IPS-18a (cell line): ENCODE measurements around the gene PRCP.

Experiments used
- H3K27ac ChIP-seq: one replicate; pipeline ENCODE4 v1.5.1; 2013; ENCODE audit warnings: low read length
- H3K27me3 ChIP-seq: one replicate; pipeline ENCODE4 v1.6.1; 2013; ENCODE audit warnings: mild to moderate bottlenecking, low read length; ENCODE audit not compliant: control insufficient read depth, insufficient read depth
- H3K36me3 ChIP-seq: one replicate; pipeline ENCODE4 v1.6.1; 2013; ENCODE audit warnings: low read depth, low read length; ENCODE audit not compliant: control insufficient read depth
- H3K4me1 ChIP-seq: one replicate; pipeline ENCODE4 v1.6.1; 2013; ENCODE audit warnings: low read depth, low read length; ENCODE audit not compliant: control insufficient read depth
- H3K4me3 ChIP-seq: one replicate; pipeline ENCODE4 v1.5.1; 2013; ENCODE audit warnings: low read length
- H3K9ac ChIP-seq: one replicate; pipeline ENCODE4 v1.6.1; 2013; ENCODE audit warnings: mild to moderate bottlenecking, low read length, moderate library complexity
- H3K9me3 ChIP-seq: one replicate; pipeline ENCODE4 v1.6.1; 2013; ENCODE audit warnings: low read depth, low read length; ENCODE audit not compliant: control insufficient read depth

PRCP gene

DNA sequence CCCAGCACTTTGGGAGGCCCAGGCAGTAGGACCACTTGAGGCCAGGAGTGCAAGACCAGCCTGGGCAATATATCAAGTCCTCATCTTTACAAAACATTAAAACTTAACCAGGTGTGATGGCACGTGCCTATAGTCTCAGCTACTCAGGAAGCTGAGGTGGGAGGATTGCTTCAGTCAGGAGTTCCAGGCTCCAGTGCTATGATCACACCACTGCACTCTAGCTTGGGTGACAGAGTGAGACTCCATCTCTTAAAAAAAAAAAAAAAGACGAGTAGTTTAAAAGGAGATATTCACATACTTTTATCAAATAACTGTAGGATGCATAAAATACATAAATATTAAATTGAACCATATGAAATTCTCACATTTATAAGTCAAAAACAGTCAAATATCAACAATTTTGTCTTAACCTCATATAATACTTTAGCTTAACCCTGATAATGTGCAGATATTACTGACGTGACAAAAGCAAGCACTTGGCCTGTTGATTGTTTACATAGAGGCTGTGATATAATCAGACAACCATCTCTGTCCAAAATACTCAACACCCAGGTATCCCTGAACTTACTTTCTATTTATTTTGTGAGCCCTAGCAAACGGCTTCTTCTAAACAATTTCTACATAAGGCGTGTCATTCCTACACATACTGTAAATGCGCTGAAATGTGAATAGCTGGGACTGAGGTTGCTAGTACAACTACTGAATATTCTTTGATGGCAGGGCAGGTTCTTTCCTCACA is 57.0 kb downstream of the PRCP start:
- peaks cover 14% of the 10 kb centered on the region for H3K4me1 ChIP-seq
- no peak overlapping the region for H3K27ac ChIP-seq
- H3K36me3 ChIP-seq = peaks cover 6% of the 10 kb centered on the region
- no peaks in the 10 kb centered on the region for H3K9me3 ChIP-seq
- H3K27me3 ChIP-seq = no peaks in the 10 kb centered on the region
- no peak overlapping the region for H3K4me3 ChIP-seq
- no peak overlapping the region for H3K9ac ChIP-seq

DNA sequence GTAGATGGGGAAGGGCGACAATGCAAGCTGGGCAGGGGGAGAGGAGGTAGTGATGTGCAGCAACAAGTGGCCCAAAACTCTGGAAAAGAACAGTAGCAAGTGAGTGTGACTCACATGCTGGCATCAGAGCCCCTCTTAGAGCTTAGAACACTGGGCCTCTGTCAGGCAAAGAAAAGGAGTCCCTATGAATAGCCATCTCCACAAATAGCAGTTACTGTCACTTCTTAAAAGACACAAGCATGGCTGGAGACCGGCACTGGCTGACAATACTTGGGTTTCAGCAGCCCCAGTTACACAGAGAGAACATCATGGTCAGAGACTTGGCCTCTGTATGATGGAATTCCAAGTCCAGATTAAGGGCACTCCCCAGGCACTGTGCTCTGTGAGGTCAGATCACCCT is 58.2 kb downstream of the PRCP start:
- no peak overlapping the region for H3K9ac ChIP-seq
- H3K4me1 ChIP-seq = peaks cover 14% of the 10 kb centered on the region
- no peaks in the 10 kb centered on the region for H3K27me3 ChIP-seq
- H3K4me3 ChIP-seq = no peak overlapping the region
- no peaks in the 10 kb centered on the region for H3K9me3 ChIP-seq
- H3K36me3 ChIP-seq = peaks cover 12% of the 10 kb centered on the region
- no peak overlapping the region for H3K27ac ChIP-seq

DNA sequence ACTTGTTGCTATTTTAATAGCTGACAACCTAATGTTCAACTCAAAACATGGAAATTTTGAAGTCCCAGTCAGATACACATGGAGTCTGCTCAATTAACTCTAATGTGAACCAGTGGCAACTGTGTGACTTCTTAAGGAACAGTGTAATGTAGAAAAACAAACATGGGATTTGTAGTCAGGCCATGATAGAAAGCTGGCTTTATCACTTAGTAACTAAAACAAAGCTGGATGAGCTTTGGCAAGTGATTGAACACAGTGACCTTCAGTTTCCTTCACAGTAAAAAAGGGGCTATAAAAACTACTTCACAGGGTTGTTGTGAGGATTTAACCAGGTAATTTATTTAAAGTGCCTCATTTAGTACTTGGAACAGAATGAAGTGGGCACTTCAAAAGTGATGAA is 62.6 kb downstream of the PRCP start:
- H3K9ac ChIP-seq = no peak overlapping the region

DNA sequence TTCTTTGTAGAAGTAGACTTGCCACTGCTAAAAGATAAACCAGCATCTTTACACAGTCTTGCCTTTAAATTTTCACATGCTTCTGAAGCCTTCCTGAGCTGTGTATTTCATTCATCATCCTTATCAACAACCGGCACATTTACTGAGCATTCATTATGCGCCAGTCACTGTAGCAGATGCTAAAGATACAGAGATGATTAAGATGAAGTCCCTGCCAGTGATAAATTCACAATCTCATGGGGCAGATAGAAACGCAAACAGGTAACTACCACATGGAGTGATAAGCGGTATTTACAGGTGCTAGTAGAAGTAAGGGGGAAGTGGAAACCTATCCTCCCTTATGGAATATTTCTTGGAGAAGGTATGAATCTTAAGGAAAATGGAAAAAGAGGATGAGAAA is 67.2 kb downstream of the PRCP start:
- Histone ChIP-seq H3K4me1 (peaks cover 8% of the 10 kb centered on the region), H3K36me3 (peaks cover 4% of the 10 kb centered on the region), H3K27ac (no peak overlapping the region), H3K27me3 (no peaks in the 10 kb centered on the region), H3K9ac (no peak overlapping the region), H3K9me3 (no peaks in the 10 kb centered on the region), H3K4me3 (no peak overlapping the region)

More for the DNA sequence above, 62.6 kb downstream of the PRCP start:
- Histone ChIP-seq H3K36me3 (peaks cover 12% of the 10 kb centered on the region), H3K4me3 (no peak overlapping the region), H3K27ac (no peak overlapping the region), H3K9me3 (no peaks in the 10 kb centered on the region), H3K4me1 (no peaks in the 10 kb centered on the region), H3K27me3 (no peaks in the 10 kb centered on the region)

DNA sequence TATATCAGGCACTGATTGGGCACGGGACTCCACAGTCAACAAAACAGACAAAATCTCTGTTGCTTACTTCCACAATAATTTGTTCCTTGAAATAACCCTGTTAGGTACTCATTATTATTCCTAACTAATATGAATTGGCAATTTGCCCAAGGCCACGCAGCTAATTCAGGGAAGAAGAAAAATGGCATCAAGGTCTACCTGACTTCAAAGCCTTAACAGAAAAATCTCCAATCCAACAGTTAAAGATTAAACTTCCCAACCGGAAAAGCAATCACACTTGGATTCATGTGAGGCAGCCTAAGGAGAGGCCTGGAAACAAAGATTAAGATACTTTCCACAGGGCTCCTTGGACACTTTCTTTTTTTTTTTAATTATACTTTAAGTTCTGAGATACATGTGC is 68.9 kb downstream of the PRCP start:
- Histone ChIP-seq H3K9ac (no peak overlapping the region), H3K36me3 (no peaks in the 10 kb centered on the region), H3K4me3 (no peak overlapping the region), H3K4me1 (peaks cover 8% of the 10 kb centered on the region), H3K27me3 (no peaks in the 10 kb centered on the region), H3K27ac (no peak overlapping the region), H3K9me3 (no peaks in the 10 kb centered on the region)

DNA sequence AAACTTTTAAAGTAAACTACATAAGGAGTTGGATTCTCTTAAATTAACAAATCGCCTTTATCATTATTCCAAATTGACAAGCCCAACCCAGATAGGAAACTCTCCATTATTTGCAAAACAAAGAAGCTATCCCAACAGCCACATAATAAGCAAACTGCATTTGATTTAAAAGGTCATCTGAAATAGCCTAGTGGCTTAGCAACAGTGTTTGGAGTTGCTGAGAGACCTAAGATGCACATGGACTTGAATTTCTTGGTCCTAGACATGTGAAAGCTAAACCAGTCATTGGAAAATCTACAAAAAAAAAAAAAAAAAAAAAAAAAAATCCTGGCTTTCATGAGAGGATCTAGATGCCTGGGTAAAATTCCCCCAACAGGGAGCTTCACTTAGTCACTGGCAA is 69.5 kb downstream of the PRCP start:
- no peaks in the 10 kb centered on the region for H3K36me3 ChIP-seq

DNA sequence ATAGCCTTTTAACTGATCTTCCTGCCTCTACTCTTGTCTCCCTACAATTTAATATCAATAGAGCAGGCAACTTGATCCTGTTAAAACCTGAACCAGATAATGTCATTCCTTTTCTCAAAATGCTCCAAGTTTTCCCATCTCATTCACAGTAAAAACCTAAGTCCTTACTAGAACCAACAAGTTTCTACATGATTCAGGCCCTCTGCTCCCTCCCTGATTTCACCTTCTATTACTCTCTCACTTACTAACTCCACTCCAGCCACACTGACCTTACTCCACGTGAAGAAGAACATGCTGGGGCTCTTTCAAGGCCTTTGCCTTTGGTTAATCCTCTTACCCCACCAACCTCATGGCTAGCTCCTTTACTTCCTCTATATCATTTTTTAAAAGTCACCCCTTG is 71.1 kb downstream of the PRCP start:
- H3K4me3 ChIP-seq = no peak overlapping the region
- no peak overlapping the region for H3K9ac ChIP-seq
- H3K4me1 ChIP-seq = peaks cover 8% of the 10 kb centered on the region
- no peaks in the 10 kb centered on the region for H3K36me3 ChIP-seq
- no peaks in the 10 kb centered on the region for H3K9me3 ChIP-seq
- H3K27ac ChIP-seq = no peak overlapping the region
- H3K27me3 ChIP-seq = no peaks in the 10 kb centered on the region

More for the DNA sequence above, 69.5 kb downstream of the PRCP start:
- peaks cover 8% of the 10 kb centered on the region for H3K4me1 ChIP-seq
- no peaks in the 10 kb centered on the region for H3K27me3 ChIP-seq
- H3K9me3 ChIP-seq = no peaks in the 10 kb centered on the region
- no peak overlapping the region for H3K27ac ChIP-seq
- H3K9ac ChIP-seq = no peak overlapping the region
- H3K4me3 ChIP-seq = no peak overlapping the region

DNA sequence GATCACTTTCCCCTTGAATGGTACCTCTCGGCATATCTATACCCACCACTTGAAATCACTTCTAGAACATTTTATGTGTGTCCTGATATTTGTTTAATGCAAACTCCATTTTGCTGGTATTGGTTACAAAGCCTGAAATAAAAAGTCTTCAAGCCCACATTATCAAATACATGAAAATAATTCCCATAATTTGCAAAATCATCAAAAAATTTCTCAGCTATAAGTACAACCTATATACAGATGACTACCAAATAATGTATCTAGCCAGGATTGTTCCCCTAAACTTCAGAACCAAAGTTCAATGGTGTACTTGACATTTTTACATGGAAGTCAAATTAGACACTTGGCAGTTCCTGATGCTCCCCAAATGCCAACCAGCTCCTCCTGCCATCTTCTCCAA is 71.8 kb downstream of the PRCP start:
- no peak overlapping the region for H3K27ac ChIP-seq
- H3K36me3 ChIP-seq = no peaks in the 10 kb centered on the region
- H3K9me3 ChIP-seq = no peaks in the 10 kb centered on the region

DNA sequence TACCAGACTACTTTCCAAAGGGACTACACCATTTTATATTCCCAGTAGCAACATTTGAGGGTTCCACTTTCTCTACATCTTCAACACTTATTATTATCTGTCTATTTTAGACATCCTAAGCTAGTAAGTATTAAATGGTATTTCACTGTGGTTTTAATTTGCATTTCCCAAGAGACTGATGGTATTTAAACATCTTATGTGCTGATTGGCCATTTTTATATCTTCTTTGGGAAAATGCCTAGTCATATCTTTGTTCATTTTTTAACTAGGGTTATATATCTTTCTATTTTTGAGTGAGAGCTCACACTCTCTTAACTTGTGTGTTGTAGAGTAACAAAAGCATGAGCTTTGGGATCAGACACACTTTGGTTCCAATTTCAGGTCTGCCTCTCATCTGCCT is 73.7 kb downstream of the PRCP start:
- Histone ChIP-seq H3K9ac (no peak overlapping the region), H3K4me3 (no peak overlapping the region), H3K4me1 (peaks cover 8% of the 10 kb centered on the region)

More for the DNA sequence above, 71.8 kb downstream of the PRCP start:
- peaks cover 8% of the 10 kb centered on the region for H3K4me1 ChIP-seq
- H3K27me3 ChIP-seq = no peaks in the 10 kb centered on the region
- no peak overlapping the region for H3K9ac ChIP-seq
- H3K4me3 ChIP-seq = no peak overlapping the region

DNA sequence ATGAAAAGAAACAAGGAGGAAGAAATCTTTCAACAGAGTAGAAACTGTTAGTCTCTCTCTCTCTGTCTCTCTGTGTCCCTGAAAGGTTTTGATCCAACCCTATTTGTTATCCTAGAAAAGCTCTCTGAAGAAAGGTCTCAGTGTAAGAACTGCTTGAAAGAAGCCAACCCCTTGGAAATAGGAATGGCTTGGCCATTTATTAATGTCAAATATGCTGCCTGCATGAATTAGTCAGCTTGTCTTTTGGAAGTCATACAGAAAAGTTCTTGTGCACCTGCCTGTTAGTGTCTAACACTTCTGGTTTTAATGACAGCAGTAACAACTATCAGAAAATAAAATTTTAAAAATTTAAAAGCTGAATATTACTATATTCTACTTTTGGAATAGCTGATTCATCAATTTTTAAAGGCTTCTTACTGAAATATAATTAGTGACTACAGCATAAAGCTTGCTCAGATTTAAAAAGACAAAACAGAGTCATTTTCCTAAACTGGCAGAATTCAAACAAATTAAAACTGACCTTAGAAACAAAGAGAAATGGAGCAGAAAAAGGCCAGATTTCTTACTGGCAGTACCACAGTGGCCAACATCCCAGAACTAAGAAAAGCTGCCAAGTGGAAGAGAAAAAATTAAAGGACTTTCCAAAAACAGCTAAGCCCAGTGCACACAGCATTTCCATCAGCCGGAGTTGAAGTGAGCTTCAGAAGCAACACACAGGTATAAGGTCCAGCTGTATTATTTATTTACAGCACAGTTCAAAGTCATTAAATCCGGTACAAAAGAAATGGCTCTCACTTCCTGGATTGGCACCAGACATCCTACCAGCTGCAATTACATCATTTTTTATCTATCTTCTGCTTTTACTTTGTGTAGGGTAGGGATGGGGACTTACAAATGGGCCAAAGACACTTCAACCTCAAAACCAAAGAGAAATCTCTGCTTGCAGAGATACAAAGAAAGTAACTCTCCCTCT is 76.3 kb downstream of the PRCP start:
- Histone ChIP-seq H3K4me3 (no peak overlapping the region), H3K4me1 (no peaks in the 10 kb centered on the region), H3K9me3 (no peaks in the 10 kb centered on the region), H3K36me3 (no peaks in the 10 kb centered on the region), H3K27ac (no peak overlapping the region), H3K9ac (no peak overlapping the region), H3K27me3 (no peaks in the 10 kb centered on the region)

More for the DNA sequence above, 73.7 kb downstream of the PRCP start:
- no peaks in the 10 kb centered on the region for H3K27me3 ChIP-seq
- no peak overlapping the region for H3K27ac ChIP-seq
- H3K9me3 ChIP-seq = no peaks in the 10 kb centered on the region
- no peaks in the 10 kb centered on the region for H3K36me3 ChIP-seq

DNA sequence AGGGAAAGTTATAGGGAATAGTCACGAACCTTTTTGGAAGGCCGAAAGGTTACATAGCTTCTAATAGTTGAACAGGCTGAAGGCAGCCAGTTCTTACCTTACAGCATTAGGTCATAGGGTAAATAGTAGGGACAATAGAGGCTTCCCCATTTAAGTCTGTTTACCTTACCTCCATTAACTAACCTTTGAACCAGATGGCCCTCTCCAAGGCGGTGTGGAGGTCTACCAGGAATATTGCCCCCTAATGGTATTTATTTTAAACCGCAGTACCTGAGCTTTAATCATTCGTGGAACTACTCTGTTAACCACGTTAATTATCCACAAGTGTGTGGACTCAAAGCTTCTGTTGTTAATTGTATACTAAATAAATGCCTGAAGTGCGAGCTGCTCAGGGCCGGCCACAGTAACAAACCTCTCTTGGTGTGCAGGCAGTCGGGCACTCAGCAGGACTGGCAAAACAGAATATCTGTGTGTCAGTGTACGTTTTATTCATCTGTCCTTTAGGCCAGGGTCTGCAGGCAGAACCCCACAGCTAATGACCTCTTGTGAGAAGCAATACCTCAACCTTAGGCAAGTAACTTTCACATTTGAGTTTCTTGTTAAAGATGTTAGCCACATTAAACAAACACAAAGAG is 81.7 kb downstream of the PRCP start:
- Histone ChIP-seq H3K4me3 (no peak overlapping the region), H3K36me3 (no peaks in the 10 kb centered on the region), H3K9me3 (no peaks in the 10 kb centered on the region), H3K27me3 (no peaks in the 10 kb centered on the region), H3K27ac (no peak overlapping the region), H3K9ac (no peak overlapping the region), H3K4me1 (peaks cover 7% of the 10 kb centered on the region)
